ENCODE measurements around the gene DEFB118. TPM values are rescaled to one million over a fixed set of nuclear protein-coding genes. Genes with fewer than 3 reads are reported as not detected.
"Not testable (repeated sequence)": the region's sequence is repeated elsewhere in the genome, so short reads cannot be mapped to it uniquely, and the experiment has no call there.

DEFB118 gene, protein sequence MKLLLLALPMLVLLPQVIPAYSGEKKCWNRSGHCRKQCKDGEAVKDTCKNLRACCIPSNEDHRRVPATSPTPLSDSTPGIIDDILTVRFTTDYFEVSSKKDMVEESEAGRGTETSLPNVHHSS
- total RNA-seq, result not detected
- long read RNA-seq, result 0 reads

GRCh38 chr20:31368301-31368700, at the start of gene DEFB118:
Gene DEFB118 (plus strand): TSS chr20:31368601. CDS start chr20:31368651, 50 bp downstream.
- intact Hi-C loops (cut with DNase I), result no loop called here
- ATAC-seq (ENCODE audit: poor library complexity) (no peak), DNase-seq (no peak)

DNA sequence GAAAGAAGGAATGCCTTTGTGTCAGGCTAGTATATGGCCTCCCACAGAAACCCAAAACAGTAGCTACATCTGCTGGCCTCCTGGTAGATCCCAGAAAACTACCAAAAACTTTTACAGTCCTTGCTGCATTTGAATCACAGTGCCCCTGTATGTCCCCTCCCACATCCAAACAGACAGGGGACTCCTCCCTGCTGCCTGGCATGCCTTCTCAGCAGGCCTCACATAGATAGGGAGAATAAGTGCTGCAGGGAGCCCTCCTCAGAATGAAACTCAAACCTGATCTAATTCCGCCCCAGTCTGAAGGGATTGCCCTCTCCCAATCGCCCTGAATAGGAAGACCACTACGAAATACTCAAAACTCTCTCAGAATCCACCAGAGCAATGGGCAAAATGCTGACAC, 45.9 kb upstream of the DEFB118 start:
- ATAC-seq (ENCODE audit: poor library complexity) (no peak), DNase-seq (no peak)
- intact Hi-C loops (cut with DNase I), result no loop called here

DNA sequence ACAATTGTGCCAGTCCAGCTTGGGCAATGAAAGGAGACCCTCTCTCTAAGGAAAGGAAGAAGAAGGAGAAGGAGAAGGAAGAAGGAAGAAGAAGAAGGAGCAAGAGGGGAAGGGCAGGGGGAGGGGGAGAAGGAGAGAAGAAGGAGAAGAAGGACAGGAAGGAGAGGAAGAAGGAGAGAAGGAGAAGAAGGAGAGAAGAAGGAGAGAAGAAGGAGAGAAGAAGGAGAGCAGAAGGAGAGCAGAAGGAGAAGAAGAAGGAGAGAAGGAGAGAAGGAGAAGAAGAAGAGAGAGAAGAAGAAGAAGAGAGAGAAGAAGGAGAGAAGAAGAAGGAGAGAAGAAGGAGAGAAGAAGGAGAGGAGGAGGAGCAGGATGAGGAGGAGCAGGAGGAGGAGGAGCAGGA, 37.5 kb upstream of the DEFB118 start:
- DNase-seq (no peak), ATAC-seq (ENCODE audit: poor library complexity) (no peak)
- intact Hi-C loops (cut with DNase I), result no loop called here

DNA sequence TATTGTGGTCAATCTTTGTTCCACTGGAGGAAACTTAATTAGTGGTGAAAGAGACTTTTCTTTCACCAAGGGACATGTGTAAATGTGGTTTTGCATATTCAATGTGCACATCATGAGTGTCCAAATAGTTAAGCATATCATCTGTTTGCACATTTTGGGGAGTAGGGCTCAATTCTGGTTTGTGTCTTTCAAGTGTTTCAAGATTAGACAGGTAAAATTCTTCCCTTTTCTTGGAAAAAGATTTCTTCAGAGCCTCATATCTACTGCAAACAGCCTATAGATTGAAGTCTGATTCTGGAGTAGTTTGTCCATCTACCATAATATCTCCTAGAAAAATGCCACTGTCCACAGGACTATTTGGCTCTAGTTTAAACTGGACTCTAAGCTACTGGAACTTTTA, 26.9 kb upstream of the DEFB118 start:
- ATAC-seq (ENCODE audit: poor library complexity) (no peak), DNase-seq (no peak)
- intact Hi-C loops (cut with DNase I), result no loop called here

DNA sequence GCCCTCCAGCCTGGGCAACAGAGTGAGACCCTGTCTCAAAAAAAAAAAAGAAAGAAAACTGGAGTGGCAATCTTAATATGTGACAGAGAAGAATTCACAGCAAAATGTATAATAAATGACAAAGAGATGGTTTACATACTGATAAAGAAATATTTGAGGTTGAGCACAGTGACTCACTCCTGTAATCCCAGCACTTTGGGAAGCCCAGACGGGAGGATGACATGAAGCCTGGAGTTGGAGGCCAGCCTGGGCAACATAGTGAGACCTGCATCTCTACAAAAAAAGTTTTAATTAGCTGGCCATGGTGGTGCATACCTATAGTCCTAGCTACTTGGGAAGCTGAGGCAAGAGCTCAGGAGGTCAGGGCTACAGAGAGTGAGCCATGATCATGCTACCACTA, 12.4 kb upstream of the DEFB118 start:
- ATAC-seq (ENCODE audit: poor library complexity) (no peak), DNase-seq (no peak)
- intact Hi-C loops (cut with DNase I), result no loop called here

GRCh38 chr20:31363295-31363694, 5.1 kb upstream of the DEFB118 start:
- intact Hi-C loops (cut with DNase I), result no loop called here
- no peak for ATAC-seq (ENCODE audit: poor library complexity)

GRCh38 chr20:31364272-31364671, 4.1 kb upstream of the DEFB118 start:
- intact Hi-C loops (cut with DNase I); DNase-seq; ATAC-seq (ENCODE audit: poor library complexity): not testable (repeated sequence)

More at GRCh38 chr20:31363295-31363694, 5.1 kb upstream of the DEFB118 start:
- DNase-seq, result no peak

DNA sequence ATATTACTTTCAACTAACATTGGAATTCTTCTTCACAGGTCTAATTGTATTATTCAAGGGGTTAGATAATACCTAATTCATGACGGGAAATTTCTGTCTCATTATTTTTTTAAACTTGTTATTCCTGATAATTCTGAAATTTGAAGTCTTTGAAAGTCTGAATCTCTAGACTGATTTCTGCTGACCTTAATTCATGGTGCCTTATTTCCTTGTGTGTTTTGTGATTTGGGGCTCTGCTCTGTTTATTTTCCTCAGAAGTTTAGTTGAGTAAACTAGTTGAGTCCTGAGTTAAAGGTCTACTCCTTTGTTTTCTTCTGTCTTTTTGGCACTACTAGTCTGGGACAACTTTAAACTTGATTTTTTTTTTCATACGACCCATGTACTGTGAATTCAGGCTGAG, 5.9 kb downstream of the DEFB118 start:
- ATAC-seq (ENCODE audit: poor library complexity) (no peak), DNase-seq (no peak)
- intact Hi-C loops (cut with DNase I), result no loop called here

DNA sequence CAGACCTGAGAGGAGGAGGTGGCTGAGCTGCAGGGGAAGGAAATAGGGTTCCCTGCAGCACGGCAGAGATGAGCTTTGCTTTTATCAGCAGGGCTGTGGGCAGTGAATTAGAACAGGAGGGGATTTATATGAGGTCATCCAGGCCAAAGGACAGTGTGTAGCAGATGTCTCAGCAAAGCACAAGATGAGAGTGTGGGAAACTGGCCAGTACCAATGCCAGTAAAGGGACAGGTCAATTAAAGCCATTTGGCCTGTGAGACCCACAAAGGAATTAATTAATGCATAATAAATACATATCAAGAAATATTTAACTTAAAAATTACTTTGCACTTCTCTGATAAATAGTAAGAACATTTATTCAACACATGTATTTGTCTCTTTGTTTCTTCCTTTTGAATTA, 22.1 kb downstream of the DEFB118 start, which contains the start of gene DEFB119:
TSS of gene DEFB119 (minus strand) at position 101 of the 400 bp plus-strand sequence. CDS start 107 bp downstream, outside the sequence.
- DNase-seq (no peak), ATAC-seq (ENCODE audit: poor library complexity) (no peak)
- intact Hi-C loops (cut with DNase I), result no loop called here

GRCh38 chr20:31392836-31393235, 24.4 kb downstream of the DEFB118 start:
- ATAC-seq (ENCODE audit: poor library complexity) (no peak), DNase-seq (no peak)
- intact Hi-C loops (cut with DNase I), result no loop called here

DNA sequence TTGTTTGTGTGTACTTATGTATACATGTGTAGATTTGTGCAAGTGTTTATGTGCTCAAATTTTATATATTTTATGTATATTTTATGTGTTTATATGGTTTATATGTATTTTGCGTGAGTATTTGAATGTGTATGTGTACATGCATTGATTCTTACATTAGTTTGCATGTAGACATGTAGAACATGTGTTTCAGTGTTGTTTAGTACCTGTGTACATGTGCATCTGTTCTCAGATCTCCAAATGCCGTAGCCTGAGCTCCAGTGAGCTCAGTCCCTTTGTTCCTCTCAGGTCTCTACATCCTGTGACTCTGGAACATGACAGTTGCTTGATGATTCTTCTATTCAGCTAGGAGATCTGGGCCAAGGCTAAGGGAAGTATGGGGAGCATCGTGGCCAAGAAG, 26.5 kb downstream of the DEFB118 start:
- DNase-seq (no peak), ATAC-seq (ENCODE audit: poor library complexity) (no peak)
- intact Hi-C loops (cut with DNase I), result no loop called here

DNA sequence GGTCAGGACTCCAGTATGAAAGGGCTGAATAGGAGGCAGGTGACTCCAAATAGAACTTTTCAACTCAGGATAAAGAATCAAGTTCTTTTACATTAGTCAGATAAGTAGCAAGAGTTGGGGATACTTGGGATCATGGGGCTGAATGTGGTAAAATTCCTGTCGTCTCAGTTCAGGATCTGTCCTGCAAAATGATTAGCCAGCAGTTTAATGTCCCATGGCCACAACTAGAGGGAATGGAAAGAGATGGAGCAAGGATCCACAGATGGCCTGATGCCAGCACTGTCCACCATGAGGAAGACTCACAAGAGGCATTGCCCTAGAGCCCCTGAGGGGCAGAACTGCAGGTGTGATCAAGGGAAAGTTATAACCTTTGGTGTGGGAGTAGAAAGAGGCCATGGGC, 35.5 kb downstream of the DEFB118 start:
- DNase-seq (no peak), ATAC-seq (ENCODE audit: poor library complexity) (no peak)
- intact Hi-C loops (cut with DNase I), result no loop called here

GRCh38 chr20:31406115-31406514, 37.7 kb downstream of the DEFB118 start, which contains the start of gene DEFB121:
Gene DEFB121 (minus strand): TSS chr20:31406215. CDS start chr20:31406152, 63 bp downstream.
- no peak for DNase-seq
- no peak for ATAC-seq (ENCODE audit: poor library complexity)
- intact Hi-C loops (cut with DNase I), result no loop called here

- ATAC-seq (ENCODE audit: poor library complexity), result no peak
- intact Hi-C loops (cut with DNase I), result no loop called here
Measured at GRCh38 chr20:31410011-31410410, 41.6 kb downstream of the DEFB118 start.

DNA sequence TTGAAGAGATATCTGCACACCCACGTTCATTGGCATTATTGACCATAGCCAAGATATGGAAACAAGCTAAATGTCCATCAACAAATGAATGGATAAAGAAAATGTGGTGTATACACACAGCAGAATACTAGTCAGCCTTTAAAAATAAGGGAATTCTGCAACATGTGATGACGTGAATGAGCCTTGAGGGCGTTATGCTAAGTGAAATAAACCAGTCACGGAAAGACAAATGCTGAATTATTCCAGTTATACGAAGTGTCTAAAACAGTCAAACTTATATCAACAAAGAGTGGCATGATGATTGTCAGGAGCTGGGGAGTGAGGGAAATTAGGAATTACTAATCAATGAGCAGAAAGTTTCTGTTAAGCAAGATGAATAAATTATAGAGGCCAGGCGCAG, 46.0 kb downstream of the DEFB118 start:
- ATAC-seq (ENCODE audit: poor library complexity), result no peak
- DNase-seq, result no peak
- intact Hi-C loops (cut with DNase I), result no loop called here

More at GRCh38 chr20:31410011-31410410, 41.6 kb downstream of the DEFB118 start:
- DNase-seq, result no peak

DNA sequence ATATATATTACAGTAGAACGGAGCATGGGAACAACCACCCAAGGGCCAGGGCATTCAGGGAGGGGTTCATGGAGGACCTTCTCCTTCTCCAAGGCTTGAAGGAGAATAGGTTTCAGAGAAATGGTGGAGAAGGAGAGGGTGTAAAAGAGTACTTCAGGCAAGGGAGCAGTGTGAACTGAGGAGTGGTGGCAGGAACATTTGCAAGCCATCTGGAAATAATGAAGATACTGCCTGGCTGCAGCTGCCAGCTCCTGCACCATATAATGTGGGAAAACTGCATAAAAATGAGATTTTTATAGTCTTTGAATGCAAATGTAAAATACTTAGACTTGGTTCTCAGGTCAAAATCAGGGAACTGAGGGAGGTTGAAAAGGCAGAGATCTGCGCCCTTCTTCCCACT, 47.3 kb downstream of the DEFB118 start:
- ATAC-seq (ENCODE audit: poor library complexity) (no peak), DNase-seq (no peak)
- intact Hi-C loops (cut with DNase I), result no loop called here

GRCh38 chr20:31418307-31418706, 49.9 kb downstream of the DEFB118 start:
- intact Hi-C loops (cut with DNase I), result no loop called here
- ATAC-seq (ENCODE audit: poor library complexity), result no peak
- no peak for DNase-seq
